CMK (cell line): Measurements from ENCODE around the gene ALLC.

ENCODE experiments used
- DNase-seq: peaks from one replicate; pipeline ENCODE4 v3.0.0-alpha.2; 2010; ENCODE audit warnings: low read depth

ALLC gene

GRCh38 chr2:3751251-3751650, 93.3 kb downstream of the ALLC start:
- DNase-seq, result no peak

- no peak for DNase-seq
Measured at GRCh38 chr2:3751806-3752205, 93.8 kb downstream of the ALLC start.
